H1 (cell line): Measurements from ENCODE around the gene ADRA2B. TPM values are rescaled to one million over a fixed set of nuclear protein-coding genes. Genes with fewer than 3 reads are reported as not detected.
"Not testable (repeated sequence)": the region's sequence is repeated elsewhere in the genome, so short reads cannot be mapped to it uniquely, and the experiment has no call there.

ENCODE experiments used
- CTCF ChIA-PET: fragments of 300-600 bp; sonication (Branson Sonifier 250); formaldehyde crosslinking; loops from one replicate; lab custom pipeline; 2021; ENCODE audit not compliant: partially characterized antibody; lab: Charles Lee
- POLR2A ChIA-PET: fragments of 300-600 bp; sonication (Branson Sonifier 250); formaldehyde crosslinking; loops from one replicate; lab custom pipeline; 2021; ENCODE audit warnings: inconsistent platforms; ENCODE audit not compliant: partially characterized antibody; lab: Charles Lee
- DNase-seq, 2 experiments: peaks; one replicate each; pipeline versions ENCODE4 v3.0.0 to v3.0.0-alpha.2; 2010 to 2022; ENCODE audit warnings: low spot score in 2 of 2, low read depth in 1 of 2, mixed read lengths in 1 of 2
- FAIRE-seq: peaks from 2 replicates; lab custom pipeline; 2011; peaks lifted over from hg19 to GRCh38; lab: Jason Lieb, UNC
- H2AFZ ChIP-seq: 2 replicates; pipeline ENCODE4 v1.8.1; 2012; ENCODE audit warnings: low read length, inconsistent platforms
- H2AK5ac ChIP-seq: 2 replicates; pipeline ENCODE4 v1.6.1; 2013; ENCODE audit warnings: low read depth, low read length
- H2BK120ac ChIP-seq: replicated peaks from 2 replicates; pipeline ENCODE3; 2013; ENCODE audit warnings: low read depth, low read length, inconsistent platforms
- H2BK12ac ChIP-seq: 2 replicates; pipeline ENCODE4 v1.6.1; 2013; ENCODE audit warnings: low read depth, low read length
- H2BK15ac ChIP-seq: 2 replicates; pipeline ENCODE4 v1.6.1; 2013; ENCODE audit warnings: low read length
- H2BK20ac ChIP-seq: 2 replicates; pipeline ENCODE4 v1.6.1; 2013; ENCODE audit warnings: low read length
- H2BK5ac ChIP-seq: 2 replicates; pipeline ENCODE4 v1.6.1; 2013; ENCODE audit warnings: low read depth, low read length
- H3K14ac ChIP-seq: 2 replicates; pipeline ENCODE4 v1.6.1; 2013; ENCODE audit warnings: inconsistent platforms; ENCODE audit not compliant: insufficient read length
- H3K18ac ChIP-seq: 2 replicates; pipeline ENCODE4 v1.6.1; 2013; ENCODE audit warnings: low read length; ENCODE audit errors: extremely low read depth
- H3K23ac ChIP-seq: 2 replicates; pipeline ENCODE4 v1.6.1; 2013; ENCODE audit warnings: inconsistent platforms; ENCODE audit not compliant: insufficient read length
- H3K23me2 ChIP-seq: 2 replicates; pipeline ENCODE4 v1.6.1; 2013; ENCODE audit warnings: low read depth, low read length
- H3K27ac ChIP-seq: 2 replicates; pipeline ENCODE4 v1.6.1; 2011; ENCODE audit warnings: low read depth, low read length, inconsistent platforms
- H3K27me3 ChIP-seq, 4 experiments: replicated peaks in 1 of 4; 1 replicate in 1 of 4; 2 replicates in 3 of 4; pipeline versions ENCODE4 v1.6.1 to v1.8.1; 2011 to 2013; ENCODE audit warnings: low read length in 3 of 4, mild to moderate bottlenecking in 3 of 4, inconsistent platforms in 2 of 4, mixed read lengths in 2 of 4, moderate library complexity in 1 of 4; ENCODE audit not compliant: control insufficient read depth in 3 of 4, insufficient read depth in 3 of 4; ENCODE audit errors: extremely low read depth in 1 of 4
- H3K36me3 ChIP-seq, 4 experiments: 2 replicates each; pipeline versions ENCODE4 v1.6.1 to v1.8.1; 2011 to 2013; ENCODE audit warnings: mild to moderate bottlenecking in 4 of 4, low read length in 3 of 4, moderate library complexity in 2 of 4, control low read depth in 1 of 4, inconsistent platforms in 1 of 4; ENCODE audit not compliant: insufficient read depth in 4 of 4, control insufficient read depth in 2 of 4
- H3K4ac ChIP-seq: replicated peaks from 2 replicates; pipeline ENCODE3; 2013; ENCODE audit warnings: low read length, low read depth, mixed read lengths, inconsistent platforms; ENCODE audit not compliant: insufficient read length
- H3K4me1 ChIP-seq, 4 experiments: replicated peaks in 1 of 4; 1 replicate in 1 of 4; 2 replicates in 3 of 4; pipeline versions ENCODE4 v1.6.1 to v1.8.1; 2011 to 2013; ENCODE audit warnings: low read length in 3 of 4, inconsistent platforms in 2 of 4, mixed read lengths in 1 of 4; ENCODE audit not compliant: insufficient read depth in 4 of 4, control insufficient read depth in 3 of 4
- H3K4me2 ChIP-seq, 2 experiments: 2 replicates each; pipeline versions ENCODE4 v1.6.1 to v1.8.1; 2011 to 2013; ENCODE audit warnings: low read depth in 2 of 2, low read length in 2 of 2, control low read depth in 1 of 2, inconsistent platforms in 1 of 2, mild to moderate bottlenecking in 1 of 2; ENCODE audit not compliant: insufficient read depth in 1 of 2
- H3K4me3 ChIP-seq, 4 experiments: fragments of 200-600, 300-600 bp in 1 of 4; sonication (generic), shearing (Covaris generic), sonication (Bioruptor Twin) in 1 of 4; 2 replicates each; pipeline versions ENCODE4 v1.5.1 to v1.8.1; 2011 to 2016; ENCODE audit warnings: low read length in 4 of 4, low read depth in 3 of 4, control low read depth in 2 of 4, inconsistent platforms in 2 of 4, mild to moderate bottlenecking in 2 of 4, mixed read lengths in 1 of 4, moderate library complexity in 1 of 4; ENCODE audit not compliant: insufficient read depth in 2 of 4; ENCODE audit errors: extremely low read depth in 1 of 4
- H3K56ac ChIP-seq: replicated peaks from 2 replicates; pipeline ENCODE3; 2013; ENCODE audit warnings: low read depth, mild to moderate bottlenecking, mixed read lengths, low read length, inconsistent platforms; ENCODE audit not compliant: insufficient read length
- H3K79me1 ChIP-seq: 2 replicates; pipeline ENCODE4 v1.6.1; 2013; ENCODE audit warnings: low read depth, low read length, control low read depth
- H3K79me2 ChIP-seq, 2 experiments: 2 replicates each; pipeline versions ENCODE4 v1.6.1 to v1.8.1; 2012 to 2013; ENCODE audit warnings: low read length in 2 of 2, mild to moderate bottlenecking in 2 of 2, inconsistent platforms in 1 of 2; ENCODE audit not compliant: insufficient read depth in 2 of 2, control insufficient read depth in 1 of 2
- H3K9ac ChIP-seq, 4 experiments: replicated peaks in 1 of 4; 1 replicate in 1 of 4; 2 replicates in 3 of 4; pipeline versions ENCODE4 v1.6.1 to v1.8.1; 2011 to 2013; ENCODE audit warnings: low read depth in 3 of 4, low read length in 3 of 4, control low read depth in 2 of 4, mild to moderate bottlenecking in 2 of 4, moderate library complexity in 2 of 4, inconsistent platforms in 1 of 4; ENCODE audit errors: extremely low read depth in 1 of 4
- H3K9me3 ChIP-seq, 2 experiments: 2 replicates each; pipeline versions ENCODE4 v1.6.1 to v1.8.1; 2012 to 2013; ENCODE audit warnings: mild to moderate bottlenecking in 2 of 2, moderate library complexity in 2 of 2, control low read depth in 1 of 2, inconsistent platforms in 1 of 2, low read depth in 1 of 2, low read length in 1 of 2, mixed read lengths in 1 of 2; ENCODE audit not compliant: insufficient read depth in 2 of 2
- H4K20me1 ChIP-seq, 2 experiments: replicated peaks in 1 of 2; 2 replicates each; pipeline versions ENCODE3 to v1.8.1; 2011 to 2013; ENCODE audit warnings: inconsistent platforms in 2 of 2, low read length in 2 of 2, mild to moderate bottlenecking in 1 of 2; ENCODE audit not compliant: insufficient read depth in 2 of 2, control insufficient read depth in 1 of 2
- H4K5ac ChIP-seq: 2 replicates; pipeline ENCODE4 v1.6.1; 2013; ENCODE audit warnings: low read length, low read depth, mixed read lengths, inconsistent platforms; ENCODE audit not compliant: insufficient read length
- H4K8ac ChIP-seq: 2 replicates; pipeline ENCODE4 v1.8.0; 2013; ENCODE audit warnings: mild to moderate bottlenecking, moderate library complexity, low read length, inconsistent platforms; ENCODE audit not compliant: insufficient read depth; ENCODE audit errors: extremely low read depth
- H4K91ac ChIP-seq: replicated peaks from 2 replicates; pipeline ENCODE3; 2013; ENCODE audit warnings: low read length, mixed read lengths, inconsistent platforms; ENCODE audit not compliant: insufficient read length
- WGBS, 2 experiments: shearing (Covaris generic) in 1 of 2; methylation state at CpG; one replicate each; pipeline versions ENCODE4 v1.1.6 to v1.1.7; 2013 to 2015; ENCODE audit warnings: low lambda C conversion rate in 2 of 2, mixed read lengths in 2 of 2, inconsistent platforms in 1 of 2, low coverage in 1 of 2, missing lambda C conversion rate in 1 of 2; ENCODE audit not compliant: insufficient replicate concordance in 2 of 2, insufficient coverage in 1 of 2, insufficient read length in 1 of 2; ENCODE audit errors: extremely low coverage in 1 of 2, missing lambda C conversion rate in 1 of 2; 5-methylcytosine and 5-hydroxymethylcytosine counted together
- polyA plus RNA-seq, 7 experiments: library from polyadenylated mRNA; depleted of rRNA in 3 of 7; stranded (reverse) in 5 of 7; unstranded in 2 of 7; fragments of >200 nt in 5 of 7; fragments of 200-250 nt in 2 of 7; gene quantifications; 1 replicate in 5 of 7; 2 replicates in 1 of 7; 4 replicates in 1 of 7; pipeline versions ENCODE4 v1.2.1 to v1.2.3, GENCODE V29; 2011 to 2013; ENCODE audit warnings: missing spikeins in 2 of 7, mixed read lengths in 2 of 7
- total RNA-seq: library from RNA; stranded (reverse); fragmentation: NEBNext Ultra II Directional; extraction: Animal tissue kit (Norgen Biotek cat#: 25700); gene quantifications from 2 replicates; pipeline ENCODE4 v1.2.1, GENCODE V29; 2021

Gene ADRA2B
- total and polyA plus RNA-seq, 2 of the 8 experiments (the other 6 are each of a cell fraction or from before 2014, with no cell fraction given), result 5.8 to 6.5 TPM

DNA sequence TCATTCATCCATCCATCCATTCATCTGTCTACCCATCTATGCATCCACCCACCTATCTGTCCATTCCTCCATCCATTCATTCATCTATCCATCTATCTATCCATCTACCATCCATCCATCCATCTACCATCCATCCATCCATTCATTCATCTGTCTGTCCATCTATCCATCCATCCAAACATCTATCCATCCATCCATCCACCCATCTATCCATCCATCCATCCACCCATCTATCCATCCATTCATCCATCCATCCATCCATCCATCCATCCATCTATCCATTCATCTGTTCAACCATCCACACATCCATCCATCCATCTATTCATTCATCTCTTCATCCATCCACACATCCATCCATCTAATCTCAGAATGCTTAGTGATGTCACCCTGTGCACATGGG is 51.6 kb downstream of the ADRA2B start:
- not testable (repeated sequence) for H3K9me3 ChIP-seq, H3K4me3 ChIP-seq, H3K4ac ChIP-seq, H3K79me2 ChIP-seq, H2BK15ac ChIP-seq, H3K14ac ChIP-seq, H3K18ac ChIP-seq, H2BK5ac ChIP-seq, H3K9ac ChIP-seq, H3K23ac ChIP-seq, H4K20me1 ChIP-seq, H2BK12ac ChIP-seq, H2BK20ac ChIP-seq, H4K8ac ChIP-seq, H3K27ac ChIP-seq, H4K91ac ChIP-seq, DNase-seq, H4K5ac ChIP-seq, H2AFZ ChIP-seq, H3K27me3 ChIP-seq, H2AK5ac ChIP-seq, H2BK120ac ChIP-seq, H3K23me2 ChIP-seq, H3K4me2 ChIP-seq, FAIRE-seq, H3K4me1 ChIP-seq, H3K36me3 ChIP-seq, H3K79me1 ChIP-seq
- peak overlapping the region; percentile 87 for H3K56ac ChIP-seq
- ChIA-PET CTCF (interaction anchor here (1.0 to 1.4 kb wide), 4 partner anchors 75 to 1636 kb away, joined by 3 to 6 read pairs (median 4); no protein-coding TSS in a partner anchor), POLR2A (interaction anchor here (1.0 kb wide), 1 partner anchor 33 kb away, joined by 3 read pairs; no protein-coding TSS in a partner anchor)

DNA sequence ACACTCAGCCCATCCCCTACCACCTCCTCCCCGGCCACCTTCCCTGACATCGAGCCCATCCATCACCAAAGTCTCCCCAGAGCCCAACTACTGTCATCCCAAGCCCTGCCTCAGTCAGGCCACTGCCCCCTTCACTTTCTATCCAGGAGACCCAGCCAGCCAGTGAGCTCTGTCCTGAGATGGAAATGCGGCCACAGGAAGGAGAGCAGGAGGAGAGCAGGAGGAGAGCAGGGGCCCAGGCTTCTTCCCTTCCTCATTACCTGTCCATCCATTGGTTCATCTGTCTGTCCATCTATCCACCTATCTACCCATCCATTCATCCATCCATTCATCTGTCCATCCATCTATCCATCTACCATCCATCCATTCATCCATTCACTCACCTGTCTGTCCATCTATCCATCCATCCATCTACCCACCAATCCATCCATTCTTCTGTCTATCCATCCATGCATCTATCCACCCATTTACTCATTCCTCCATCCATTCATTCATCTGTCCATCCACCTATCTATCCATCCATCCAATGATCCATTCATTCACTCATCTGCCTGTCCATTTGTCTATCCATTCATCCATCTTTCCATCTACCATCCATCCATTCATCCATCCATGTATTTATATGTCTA is 52.2 kb downstream of the ADRA2B start:
- H3K27ac ChIP-seq, H3K4me1 ChIP-seq, H2AK5ac ChIP-seq, POLR2A ChIA-PET, H3K27me3 ChIP-seq, H4K91ac ChIP-seq, H3K14ac ChIP-seq, H2BK20ac ChIP-seq, H2BK15ac ChIP-seq, H3K79me2 ChIP-seq, H3K4me2 ChIP-seq, H2AFZ ChIP-seq, H3K79me1 ChIP-seq, H4K20me1 ChIP-seq, H4K5ac ChIP-seq, H4K8ac ChIP-seq, H3K23me2 ChIP-seq, H3K4me3 ChIP-seq, H3K36me3 ChIP-seq, H2BK5ac ChIP-seq, FAIRE-seq, H3K18ac ChIP-seq, H2BK120ac ChIP-seq, H3K9me3 ChIP-seq, H3K23ac ChIP-seq, H3K4ac ChIP-seq, DNase-seq: not testable (repeated sequence)
- Histone ChIP-seq H3K9ac (peak overlapping the region in 1 of 4 experiments; percentile 54; a peak in 1 of 7 replicates), H2BK12ac (peak overlapping the region; percentile 68; the same call in 1 of the 2 replicates), H3K56ac (peak overlapping the region; percentile 42)
- 87% methylated on average over 1 of the region's 3 CpGs; no CpG with 5 or more reads in 1 of the 2 experiments for WGBS, 2 experiments
- CTCF ChIA-PET, result interaction anchor here (1.1 to 1.3 kb wide), 2 partner anchors 9 to 110 kb away, joined by 4 read pairs; no protein-coding TSS in a partner anchor
